Kidney (tissue), 14 donors: ENCODE measurements around the gene COPZ1. TPM values are rescaled to one million over a fixed set of nuclear protein-coding genes. Genes with fewer than 3 reads are reported as not detected.

Source experiments
- DNase-seq, 5 donors: peaks; one replicate each; pipeline ENCODE4 v3.0.0-alpha.2; 2013 to 2020
- FAIRE-seq: peaks from 2 replicates; lab custom pipeline; 2012; peaks lifted over from hg19 to GRCh38; lab: Jason Lieb, UNC
- H3K27ac ChIP-seq, 2 donors: one replicate each; pipeline ENCODE4 v1.7.0; 2013; ENCODE audit warnings: low read depth in 2 of 2, low read length in 2 of 2, inconsistent platforms in 1 of 2
- H3K27me3 ChIP-seq: one replicate; pipeline ENCODE4 v1.7.1; 2013; ENCODE audit warnings: low read length, inconsistent platforms; ENCODE audit not compliant: control insufficient read depth, insufficient read depth
- H3K36me3 ChIP-seq, 3 donors: one replicate each; pipeline versions ENCODE4 v1.7.0 to v1.7.1; 2013; ENCODE audit warnings: low read length in 3 of 3, control low read depth in 1 of 3, inconsistent platforms in 1 of 3; ENCODE audit not compliant: insufficient read depth in 3 of 3, control insufficient read depth in 2 of 3
- H3K4me1 ChIP-seq, 3 donors: one replicate each; pipeline versions ENCODE4 v1.7.0 to v1.7.1; 2013; ENCODE audit warnings: low read length in 3 of 3, inconsistent platforms in 1 of 3, low read depth in 1 of 3; ENCODE audit not compliant: control insufficient read depth in 2 of 3, insufficient read depth in 2 of 3
- H3K4me3 ChIP-seq, 3 donors: one replicate each; pipeline versions ENCODE4 v1.7.0 to v1.8.1; 2013; ENCODE audit warnings: low read length in 3 of 3, control low read depth in 1 of 3, inconsistent platforms in 1 of 3
- H3K9ac ChIP-seq, 3 donors: one replicate each; pipeline versions ENCODE4 v1.7.0 to v1.7.1; 2013; ENCODE audit warnings: low read length in 3 of 3, control low read depth in 1 of 3, inconsistent platforms in 1 of 3
- H3K9me3 ChIP-seq, 3 donors: one replicate each; pipeline versions ENCODE4 v1.7.0 to v1.7.1; 2013; ENCODE audit warnings: low read length in 3 of 3, control low read depth in 1 of 3, inconsistent platforms in 1 of 3; ENCODE audit not compliant: control insufficient read depth in 2 of 3, insufficient read depth in 1 of 3
- CTCF ChIP-seq: IDR thresholded peaks from 3 replicates; pipeline ENCODE4 v1.5.1; 2012; ENCODE audit warnings: mild to moderate bottlenecking, moderate library complexity, borderline replicate concordance; ENCODE audit not compliant: insufficient read depth; ENCODE audit errors: extremely low read depth
- intact Hi-C: fragments of 100-400 bp; cut with DNase I; formaldehyde crosslinking; loops from one replicate; pipeline ENCODE4 v1.11.1; 2022
- polyA plus RNA-seq: library from polyadenylated mRNA; stranded (reverse); fragments of 350-450 nt; fragmentation: Illumina TruSeq; extraction: RNeasy Lipid Tissue Mini Kit (QIAGEN cat#74804); gene quantifications from one replicate; pipeline ENCODE4 v1.2.3, GENCODE V29; 2014; ENCODE audit warnings: low read depth, low replicate concordance; ENCODE audit not compliant: insufficient read depth
- total RNA-seq: library from RNA; stranded (reverse); fragmentation: NEBNext Ultra II Directional; extraction: Animal tissue kit (Norgen Biotek cat#: 25700); gene quantifications from one replicate; pipeline ENCODE4 v1.2.1, GENCODE V29; 2021
- donor health status: control.
- donor health status: control.
- donor health status: control.
- donor health status: control.
- donor health status: control.
- donor health status: DM: yes; HTN: yes; CAD: no.
- donor health status: Normal renal cell carcinoma (clear cell type).

Gene COPZ1
- total and polyA plus RNA-seq, 2 donors from 2014 or later, result 141 to 181 TPM

GRCh38 chr12:54389134-54389508 lies 64.2 kb downstream of the COPZ1 start:
- TF ChIP-seq CTCF, result no peak
- no peaks in the 10 kb centered on the region for H3K27me3 ChIP-seq
- peaks cover 0 to 16% (median 4%) of the 10 kb centered on the region in 3 donors for H3K4me1 ChIP-seq
- FAIRE-seq (no peak), DNase-seq (no peak)
- H3K9me3 ChIP-seq, result no peaks in the 10 kb centered on the region
- no peak overlapping the region for H3K4me3 ChIP-seq
- H3K9ac ChIP-seq, result no peak overlapping the region
- H3K36me3 ChIP-seq, result no peaks in the 10 kb centered on the region
- H3K27ac ChIP-seq, result no peak overlapping the region
- intact Hi-C loops, result no loop called here

- DNase-seq, result peak in 1 of 5 donors; percentile 41
- Histone ChIP-seq H3K27ac (no peak overlapping the region), H3K27me3 (no peaks in the 10 kb centered on the region), H3K9ac (no peak overlapping the region), H3K9me3 (no peaks in the 10 kb centered on the region), H3K4me1 (peaks cover 0 to 16% (median 4%) of the 10 kb centered on the region in 3 donors), H3K4me3 (no peak overlapping the region), H3K36me3 (no peaks in the 10 kb centered on the region)
- no peak for TF ChIP-seq CTCF
- FAIRE-seq, result no peak
- intact Hi-C loops, result no loop called here
Measured at GRCh38 chr12:54389607-54390175, 64.8 kb downstream of the COPZ1 start.

- Histone ChIP-seq H3K9ac (no peak overlapping the region), H3K36me3 (no peaks in the 10 kb centered on the region), H3K4me1 (peaks cover 0 to 16% (median 4%) of the 10 kb centered on the region in 3 donors), H3K4me3 (no peak overlapping the region), H3K27ac (no peak overlapping the region), H3K27me3 (no peaks in the 10 kb centered on the region), H3K9me3 (no peaks in the 10 kb centered on the region)
- FAIRE-seq (no peak), DNase-seq (peak in 2 of 5 donors; percentile 61 to 79)
- TF ChIP-seq CTCF, result no peak
- intact Hi-C loops, result no loop called here
Measured at GRCh38 chr12:54390176-54390667, 65.3 kb downstream of the COPZ1 start.
